Right atrium auricular region (tissue), 2 donors: ENCODE results near the gene TMEM92. TPM values are rescaled to one million over a fixed set of nuclear protein-coding genes. Genes with fewer than 3 reads are reported as not detected.
A peak's percentile ranks its signal among the peaks of the same experiment; 100 is the strongest.
"Not testable (repeated sequence)": the region's sequence is repeated elsewhere in the genome, so short reads cannot be mapped to it uniquely, and the experiment has no call there.

Experiments used
- DNase-seq: peaks from one replicate; pipeline ENCODE4 v3.0.0-alpha.2; 2019; ENCODE audit warnings: low spot score
- H3K27ac ChIP-seq, 2 donors: fragments of 200-600 bp; sonication (generic); 1 replicate in 1 of 2; 2 replicates in 1 of 2; pipeline ENCODE4 v1.5.1; 2016 to 2019
- H3K27me3 ChIP-seq, 2 donors: fragments of 200-600 bp; sonication (generic); one replicate each; pipeline versions ENCODE4 v1.5.1 to v1.6.0; 2017 to 2019
- H3K36me3 ChIP-seq: fragments of 200-600 bp; sonication (generic); one replicate; pipeline ENCODE4 v1.5.1; 2016
- H3K4me1 ChIP-seq, 2 donors: fragments of 200-600 bp; sonication (generic); one replicate each; pipeline versions ENCODE4 v1.5.1 to v1.6.0; 2017 to 2019
- H3K4me3 ChIP-seq, 2 donors: fragments of 200-600 bp; sonication (generic); 1 replicate in 1 of 2; 2 replicates in 1 of 2; pipeline ENCODE4 v1.5.1; 2017 to 2019; ENCODE audit warnings: mild to moderate bottlenecking in 1 of 2, moderate library complexity in 1 of 2
- H3K9me3 ChIP-seq, 2 donors: fragments of 200-600 bp; sonication (generic); one replicate each; pipeline ENCODE4 v1.5.1; 2019
- CTCF ChIP-seq, 2 donors: fragments of 200-600 bp; sonication (generic); IDR thresholded peaks; one replicate each; pipeline ENCODE4 v1.5.1; 2019; ENCODE audit warnings: antibody characterized with exemption in 2 of 2
- total RNA-seq, 2 donors: library from RNA; depleted of rRNA; stranded (reverse); fragments of >200 nt; gene quantifications; one replicate each; pipeline ENCODE4 v1.1.0, GENCODE V29; 2016

The TMEM92 gene
- total RNA-seq, 2 donors from 2014 or later: not detected

- Histone ChIP-seq H3K9me3 (no peaks in the 10 kb centered on the region), H3K27ac (no peak overlapping the region), H3K27me3 (no peaks in the 10 kb centered on the region), H3K36me3 (no peaks in the 10 kb centered on the region), H3K4me3 (no peak overlapping the region), H3K4me1 (peaks cover 0 to 25% of the 10 kb centered on the region in 2 donors)
- TF ChIP-seq CTCF (IDR thresholded peaks at IDR 0.05): no peak
- DNase-seq: no peak
Observed at GRCh38 chr17:50267074-50267841, 7.0 kb upstream of the TMEM92 start.

- H3K4me1 ChIP-seq: peaks cover 0 to 30% of the 10 kb centered on the region in 2 donors
- H3K36me3 ChIP-seq: no peaks in the 10 kb centered on the region
- H3K4me3 ChIP-seq: no peak overlapping the region
- H3K27me3 ChIP-seq: no peaks in the 10 kb centered on the region
- no peak for TF ChIP-seq CTCF (IDR thresholded peaks at IDR 0.05)
- no peak for DNase-seq
- H3K27ac ChIP-seq: no peak overlapping the region
- H3K9me3 ChIP-seq: no peaks in the 10 kb centered on the region
Observed at GRCh38 chr17:50268026-50268425, 6.2 kb upstream of the TMEM92 start.

GRCh38 chr17:50268743-50269275 lies 5.5 kb upstream of the TMEM92 start:
- Histone ChIP-seq H3K4me1 (peaks cover 0 to 36% of the 10 kb centered on the region in 2 donors), H3K27ac (no peak overlapping the region)
- no peak for DNase-seq

GRCh38 chr17:50269477-50270434 lies 4.5 kb upstream of the TMEM92 start:
- Histone ChIP-seq H3K27ac (peak overlapping the region in 1 of 2 donors; percentile 68), H3K4me3 (no peak overlapping the region), H3K27me3 (no peaks in the 10 kb centered on the region), H3K4me1 (peaks cover 0 to 36% of the 10 kb centered on the region in 2 donors), H3K9me3 (no peaks in the 10 kb centered on the region), H3K36me3 (no peaks in the 10 kb centered on the region)
- DNase-seq: peak; percentile 82
- TF ChIP-seq CTCF (IDR thresholded peaks at IDR 0.05): peak; percentile 29 to 80

More at GRCh38 chr17:50268743-50269275, 5.5 kb upstream of the TMEM92 start:
- Histone ChIP-seq H3K27me3 (no peaks in the 10 kb centered on the region), H3K9me3 (no peaks in the 10 kb centered on the region), H3K36me3 (no peaks in the 10 kb centered on the region), H3K4me3 (no peak overlapping the region)
- no peak for TF ChIP-seq CTCF (IDR thresholded peaks at IDR 0.05)

GRCh38 chr17:50270435-50271362 lies 3.6 kb upstream of the TMEM92 start:
- Histone ChIP-seq H3K27me3 (no peaks in the 10 kb centered on the region), H3K27ac (peak overlapping the region; percentile 34 to 68), H3K4me1 (peaks cover 0 to 36% of the 10 kb centered on the region in 2 donors), H3K9me3 (no peaks in the 10 kb centered on the region), H3K4me3 (no peak overlapping the region), H3K36me3 (no peaks in the 10 kb centered on the region)
- no peak for TF ChIP-seq CTCF (IDR thresholded peaks at IDR 0.05)
- no peak for DNase-seq

GRCh38 chr17:50271363-50271750 lies 2.9 kb upstream of the TMEM92 start:
- H3K36me3 ChIP-seq, DNase-seq, H3K27ac ChIP-seq, H3K9me3 ChIP-seq, H3K4me3 ChIP-seq, H3K27me3 ChIP-seq: not testable (repeated sequence)
- H3K4me1 ChIP-seq: peaks cover 0 to 32% of the 10 kb centered on the region in 2 donors
